ENCODE measurements around the gene CADM1. TPM values are rescaled to one million over a fixed set of nuclear protein-coding genes. Genes with fewer than 3 reads are reported as not detected.

The CADM1 gene
- total RNA-seq, 1 donor, result 86.5 TPM

GRCh38 chr11:115271643-115272042 is 232.6 kb downstream of the CADM1 start:
- no peak overlapping the region for H3K4me3 ChIP-seq (ENCODE audit: insufficient read depth, low read length)
- H3K4me2 ChIP-seq (ENCODE audit: insufficient read depth, low read length), result no peak overlapping the region
- no peaks in the 10 kb centered on the region for H3K9me3 ChIP-seq (ENCODE audit: low read depth, low read length)
- H3K4me1 ChIP-seq (ENCODE audit: insufficient read depth, low read length), result no peaks in the 10 kb centered on the region
- TF ChIP-seq, protein P1, sequence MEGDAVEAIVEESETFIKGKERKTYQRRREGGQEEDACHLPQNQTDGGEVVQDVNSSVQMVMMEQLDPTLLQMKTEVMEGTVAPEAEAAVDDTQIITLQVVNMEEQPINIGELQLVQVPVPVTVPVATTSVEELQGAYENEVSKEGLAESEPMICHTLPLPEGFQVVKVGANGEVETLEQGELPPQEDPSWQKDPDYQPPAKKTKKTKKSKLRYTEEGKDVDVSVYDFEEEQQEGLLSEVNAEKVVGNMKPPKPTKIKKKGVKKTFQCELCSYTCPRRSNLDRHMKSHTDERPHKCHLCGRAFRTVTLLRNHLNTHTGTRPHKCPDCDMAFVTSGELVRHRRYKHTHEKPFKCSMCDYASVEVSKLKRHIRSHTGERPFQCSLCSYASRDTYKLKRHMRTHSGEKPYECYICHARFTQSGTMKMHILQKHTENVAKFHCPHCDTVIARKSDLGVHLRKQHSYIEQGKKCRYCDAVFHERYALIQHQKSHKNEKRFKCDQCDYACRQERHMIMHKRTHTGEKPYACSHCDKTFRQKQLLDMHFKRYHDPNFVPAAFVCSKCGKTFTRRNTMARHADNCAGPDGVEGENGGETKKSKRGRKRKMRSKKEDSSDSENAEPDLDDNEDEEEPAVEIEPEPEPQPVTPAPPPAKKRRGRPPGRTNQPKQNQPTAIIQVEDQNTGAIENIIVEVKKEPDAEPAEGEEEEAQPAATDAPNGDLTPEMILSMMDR (IDR thresholded peaks at IDR 0.05; ENCODE audit: extremely low read depth, low read depth, low read length), result no peak
- no peaks in the 10 kb centered on the region for H3K79me2 ChIP-seq (ENCODE audit: insufficient read depth, low read length)
- DNase-seq (ENCODE audit: insufficient read length, low spot score, missing footprints), result no peak
- H3K27me3 ChIP-seq (ENCODE audit: insufficient read depth, low read length), result no peaks in the 10 kb centered on the region
- H3K27ac ChIP-seq (ENCODE audit: low read depth, low read length), result no peak overlapping the region
- H4K20me1 ChIP-seq (ENCODE audit: insufficient read depth, low read length), result no peaks in the 10 kb centered on the region
- H3K36me3 ChIP-seq (ENCODE audit: insufficient read depth, low read length), result no peaks in the 10 kb centered on the region
- no peak overlapping the region for H2AFZ ChIP-seq (ENCODE audit: low read length)

GRCh38 chr11:115269191-115269950 is 234.8 kb downstream of the CADM1 start:
- H3K4me1 ChIP-seq (ENCODE audit: insufficient read depth, low read length), result no peaks in the 10 kb centered on the region

GRCh38 chr11:115267871-115268270 is 236.3 kb downstream of the CADM1 start:
- Histone ChIP-seq H2AFZ (ENCODE audit: low read length) (no peak overlapping the region), H3K9me3 (ENCODE audit: low read depth, low read length) (no peaks in the 10 kb centered on the region), H3K79me2 (ENCODE audit: insufficient read depth, low read length) (no peaks in the 10 kb centered on the region), H3K4me1 (ENCODE audit: insufficient read depth, low read length) (no peaks in the 10 kb centered on the region), H3K27ac (ENCODE audit: low read depth, low read length) (no peak overlapping the region), H4K20me1 (ENCODE audit: insufficient read depth, low read length) (no peaks in the 10 kb centered on the region), H3K4me2 (ENCODE audit: insufficient read depth, low read length) (no peak overlapping the region), H3K4me3 (ENCODE audit: insufficient read depth, low read length) (no peak overlapping the region), H3K27me3 (ENCODE audit: insufficient read depth, low read length) (no peaks in the 10 kb centered on the region), H3K36me3 (ENCODE audit: insufficient read depth, low read length) (no peaks in the 10 kb centered on the region)
- TF ChIP-seq, protein P1 (IDR thresholded peaks at IDR 0.05; ENCODE audit: extremely low read depth, low read depth, low read length), result no peak
- no peak for DNase-seq (ENCODE audit: insufficient read length, low spot score, missing footprints)

More at GRCh38 chr11:115269191-115269950, 234.8 kb downstream of the CADM1 start:
- no peaks in the 10 kb centered on the region for H3K79me2 ChIP-seq (ENCODE audit: insufficient read depth, low read length)
- TF ChIP-seq, protein P1 (IDR thresholded peaks at IDR 0.05; ENCODE audit: extremely low read depth, low read depth, low read length), result no peak
- H3K36me3 ChIP-seq (ENCODE audit: insufficient read depth, low read length), result no peaks in the 10 kb centered on the region
- no peak for DNase-seq (ENCODE audit: insufficient read length, low spot score, missing footprints)
- no peak overlapping the region for H3K4me3 ChIP-seq (ENCODE audit: insufficient read depth, low read length)
- H3K27me3 ChIP-seq (ENCODE audit: insufficient read depth, low read length), result no peaks in the 10 kb centered on the region
- H3K4me2 ChIP-seq (ENCODE audit: insufficient read depth, low read length), result no peak overlapping the region
- no peak overlapping the region for H2AFZ ChIP-seq (ENCODE audit: low read length)
- no peaks in the 10 kb centered on the region for H3K9me3 ChIP-seq (ENCODE audit: low read depth, low read length)
- no peak overlapping the region for H3K27ac ChIP-seq (ENCODE audit: low read depth, low read length)
- no peaks in the 10 kb centered on the region for H4K20me1 ChIP-seq (ENCODE audit: insufficient read depth, low read length)

DNA sequence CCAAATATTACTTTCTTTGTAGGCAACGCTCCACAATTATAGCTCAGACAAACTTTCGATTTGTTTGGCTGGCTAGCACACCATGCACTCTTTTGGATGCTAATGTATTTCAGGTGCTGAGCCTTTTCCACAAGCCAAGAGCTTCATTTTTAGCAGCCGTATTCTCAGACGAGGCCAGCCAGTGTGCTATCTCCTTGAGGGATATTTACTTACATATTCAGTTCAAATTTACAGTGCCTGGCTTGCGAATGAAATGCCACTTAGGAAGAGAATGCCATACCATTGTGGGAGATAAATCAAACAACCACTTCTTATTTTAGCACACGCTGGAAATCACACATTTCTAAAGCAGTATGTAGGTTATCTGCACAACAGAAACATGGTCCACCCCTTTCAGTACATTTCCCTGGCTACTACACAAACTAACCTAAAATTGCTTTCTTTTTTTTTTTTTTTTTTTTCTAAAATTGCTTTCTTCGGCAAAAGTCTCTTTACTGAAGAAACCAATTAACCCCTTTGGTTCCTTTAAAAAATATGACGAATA is 236.9 kb downstream of the CADM1 start:
- no peaks in the 10 kb centered on the region for H3K36me3 ChIP-seq (ENCODE audit: insufficient read depth, low read length)
- no peaks in the 10 kb centered on the region for H3K4me1 ChIP-seq (ENCODE audit: insufficient read depth, low read length)
- no peaks in the 10 kb centered on the region for H3K79me2 ChIP-seq (ENCODE audit: insufficient read depth, low read length)
- H4K20me1 ChIP-seq (ENCODE audit: insufficient read depth, low read length), result no peaks in the 10 kb centered on the region
- no peak overlapping the region for H3K4me2 ChIP-seq (ENCODE audit: insufficient read depth, low read length)
- no peak overlapping the region for H3K27ac ChIP-seq (ENCODE audit: low read depth, low read length)
- no peak for DNase-seq (ENCODE audit: insufficient read length, low spot score, missing footprints)
- TF ChIP-seq, protein P1 (IDR thresholded peaks at IDR 0.05; ENCODE audit: extremely low read depth, low read depth, low read length), result no peak
- H3K4me3 ChIP-seq (ENCODE audit: insufficient read depth, low read length), result no peak overlapping the region
- no peaks in the 10 kb centered on the region for H3K27me3 ChIP-seq (ENCODE audit: insufficient read depth, low read length)
- no peaks in the 10 kb centered on the region for H3K9me3 ChIP-seq (ENCODE audit: low read depth, low read length)
- no peak overlapping the region for H2AFZ ChIP-seq (ENCODE audit: low read length)

Data from osteoblast (primary cell).